ENCODE measurements around the gene RREB1.
"Not testable (repeated sequence)": the region's sequence is repeated elsewhere in the genome, so short reads cannot be mapped to it uniquely, and the experiment has no call there.

RREB1 gene

DNA sequence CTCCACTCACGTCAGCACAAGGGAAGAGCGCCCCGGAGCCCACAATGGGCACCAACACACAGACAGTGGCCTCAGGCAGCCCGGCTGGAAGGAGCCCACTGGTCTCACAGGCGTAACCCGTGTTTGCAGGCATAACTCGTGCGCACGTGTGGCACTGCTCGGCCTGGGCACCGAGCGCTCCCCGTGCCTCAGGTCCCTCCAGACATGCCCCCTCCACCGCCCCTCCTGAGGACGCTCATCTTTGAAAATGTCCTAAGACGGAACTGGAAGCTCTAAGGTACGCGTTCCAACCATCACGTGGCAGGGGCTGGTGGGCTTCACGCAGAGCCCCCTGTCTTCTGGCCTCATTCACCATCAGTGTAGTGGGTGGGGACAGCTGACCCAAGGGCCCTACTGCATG, 160.6 kb downstream of the RREB1 start:
- no peak for DNase-seq

DNA sequence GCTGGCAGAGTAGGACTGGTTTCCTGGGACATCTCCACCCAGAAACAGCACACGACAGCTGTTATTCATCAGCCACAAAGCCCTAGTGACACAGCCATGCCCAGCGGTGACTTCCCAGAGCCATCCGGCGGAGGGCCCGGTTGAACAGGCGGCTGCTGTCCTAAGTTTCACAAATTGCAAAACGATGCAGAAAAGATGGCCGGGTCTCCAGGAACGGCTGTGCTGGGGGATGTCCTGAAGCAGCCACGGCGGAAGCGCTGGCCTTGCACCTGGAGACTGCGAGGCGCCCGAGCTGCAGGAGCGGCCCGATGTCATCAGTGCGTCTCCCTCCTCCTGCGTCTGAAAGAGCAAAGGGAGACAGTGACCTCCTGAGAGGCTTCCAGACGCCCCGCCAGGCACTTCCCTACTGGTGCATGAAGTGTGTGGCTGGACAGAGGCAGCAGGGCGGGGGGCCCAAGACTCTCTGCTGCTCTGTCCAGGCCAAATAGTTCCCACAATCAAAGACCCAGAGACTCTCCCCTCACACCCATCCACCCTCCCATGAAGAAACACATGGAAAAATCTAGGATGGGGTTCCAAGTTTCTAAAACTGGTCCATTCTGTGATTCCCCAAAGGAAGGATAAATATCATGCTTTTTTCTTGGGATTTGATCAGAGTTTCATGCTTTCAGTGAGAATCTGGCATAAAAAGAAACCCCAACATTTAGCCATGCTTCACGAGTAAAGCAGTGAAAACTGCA, 161.2 kb downstream of the RREB1 start:
- no peak for DNase-seq

DNA sequence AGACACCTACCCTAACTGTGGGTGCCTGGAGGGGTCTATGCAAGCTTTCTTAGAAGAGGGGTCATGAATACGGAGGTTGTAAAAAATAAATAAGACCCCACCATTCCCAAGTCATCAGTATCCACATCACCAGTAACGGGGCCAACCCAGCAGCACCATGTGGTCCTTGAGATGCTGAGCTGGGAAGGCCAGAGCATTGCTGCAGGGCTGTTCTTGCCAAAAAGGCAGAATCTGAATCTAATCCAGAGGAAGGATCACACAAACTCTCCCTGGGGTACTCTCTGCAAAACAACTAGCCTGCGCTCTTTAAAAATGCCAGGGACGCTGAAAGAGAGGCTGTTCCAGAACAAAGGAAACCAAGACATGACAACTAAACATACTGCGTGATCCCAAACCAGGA, 162.1 kb downstream of the RREB1 start:
- DNase-seq: no peak

DNA sequence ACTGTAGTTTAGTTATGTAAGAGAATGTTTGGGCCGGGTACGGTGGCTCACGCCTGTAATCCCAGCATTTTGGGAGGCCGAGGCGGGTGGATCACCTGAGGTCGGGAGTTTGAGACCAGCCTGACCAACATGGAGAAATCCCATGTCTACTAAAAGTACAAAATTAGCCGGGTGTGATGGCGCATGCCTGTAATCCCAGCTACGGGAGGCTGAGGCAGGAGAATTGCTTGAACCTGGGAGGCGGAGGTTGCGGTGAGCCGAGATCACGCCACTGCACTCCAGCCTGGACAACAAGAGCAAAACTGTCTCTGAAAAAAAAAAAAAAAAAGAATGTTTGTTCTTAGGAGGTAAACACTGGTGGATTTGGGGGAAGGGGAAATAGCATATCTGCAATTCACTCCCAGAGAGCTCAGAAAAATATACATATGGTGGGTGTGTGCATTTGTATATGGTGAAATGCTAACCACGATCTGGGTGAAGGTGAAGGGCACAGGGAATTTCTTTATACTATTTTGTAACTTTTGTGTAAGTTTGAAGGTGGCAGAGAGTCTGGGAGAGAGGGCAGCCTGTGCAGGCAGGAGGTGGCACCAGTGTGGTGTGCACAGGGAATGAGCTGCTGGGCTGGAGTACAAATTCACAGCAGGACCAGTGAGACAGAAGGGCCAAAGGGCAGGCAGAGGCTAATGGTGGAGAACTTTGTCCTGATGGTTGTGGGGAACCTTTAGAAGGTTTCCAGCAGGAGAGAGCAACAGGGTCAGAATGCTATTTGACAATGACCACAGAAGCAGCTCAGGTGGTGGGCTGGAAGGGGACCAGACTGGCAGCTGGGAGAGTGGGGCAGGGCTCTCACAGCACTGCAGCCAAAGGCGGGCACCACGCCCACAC, 162.8 kb downstream of the RREB1 start:
- no peak for DNase-seq

DNA sequence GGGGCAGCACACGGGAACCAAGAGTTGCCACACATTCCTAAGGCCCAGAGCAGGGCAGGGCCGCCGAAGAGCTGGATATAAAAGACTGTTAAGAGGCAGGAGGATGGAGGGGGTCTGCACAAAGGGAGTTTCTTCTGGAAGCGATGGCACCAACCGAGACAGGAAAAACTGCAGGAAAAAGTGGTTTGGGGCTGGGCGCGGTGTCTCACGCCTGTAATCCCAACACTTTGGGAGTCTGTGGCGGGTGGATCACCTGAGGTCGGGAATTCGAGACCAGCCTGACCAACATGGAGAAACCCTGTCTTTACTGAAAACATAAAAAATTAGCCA, 163.4 kb downstream of the RREB1 start:
- DNase-seq: no peak

DNA sequence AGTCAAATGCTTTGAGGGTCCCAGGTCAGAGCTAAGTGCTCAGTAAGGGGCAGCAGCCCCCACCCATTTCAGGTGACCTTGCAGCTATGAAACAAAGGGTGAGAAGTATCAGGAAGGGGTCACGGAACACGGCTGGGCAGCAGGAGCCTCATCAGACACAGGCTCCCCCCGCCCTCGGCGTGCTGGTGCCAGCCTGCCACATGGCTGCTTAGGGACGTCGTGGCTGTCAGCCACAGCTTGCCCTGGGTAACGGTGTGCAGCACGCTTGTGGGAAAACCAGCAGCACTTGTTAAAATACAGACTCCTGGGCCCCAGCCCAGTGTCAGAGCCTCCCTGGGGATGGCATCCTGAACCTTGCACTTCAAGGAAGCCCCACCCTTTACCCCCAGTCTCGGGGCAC, 165.9 kb downstream of the RREB1 start:
- DNase-seq: no peak

DNA sequence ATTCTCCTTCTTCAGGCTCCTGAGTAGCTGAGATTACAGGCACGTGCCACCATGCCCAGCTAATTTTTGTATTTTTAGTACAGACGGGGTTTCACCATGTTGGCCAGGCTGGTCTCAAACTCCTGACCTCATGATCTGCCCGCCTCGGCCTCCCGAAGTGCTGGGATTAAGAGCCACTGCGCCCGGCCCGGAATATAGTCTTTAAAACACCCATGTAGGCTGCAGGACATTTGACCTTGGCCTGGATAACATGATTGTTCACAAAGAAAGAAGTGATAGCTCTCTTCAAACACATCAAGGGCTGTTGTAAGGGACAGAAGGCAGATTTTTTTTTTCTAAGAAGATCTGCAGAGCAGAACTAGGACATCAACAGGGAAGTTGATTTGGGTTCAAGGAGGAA, 166.8 kb downstream of the RREB1 start:
- DNase-seq: not testable (repeated sequence)

DNA sequence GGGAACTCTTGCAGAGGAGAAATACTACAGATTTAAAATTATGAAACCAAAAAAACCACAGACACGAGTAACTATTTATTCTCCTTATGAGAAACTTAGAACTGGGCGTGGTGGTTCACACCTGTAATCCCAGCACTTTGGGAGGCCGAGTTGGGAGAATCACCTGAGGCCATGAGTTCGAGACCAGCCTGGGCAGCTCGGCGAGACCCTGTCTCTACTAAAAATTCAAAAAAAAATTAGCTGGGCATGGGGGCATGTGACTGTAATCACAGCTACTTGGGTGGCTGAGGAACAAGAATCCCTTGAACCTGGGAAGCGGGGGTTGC, 168.4 kb downstream of the RREB1 start:
- no peak for DNase-seq

DNA sequence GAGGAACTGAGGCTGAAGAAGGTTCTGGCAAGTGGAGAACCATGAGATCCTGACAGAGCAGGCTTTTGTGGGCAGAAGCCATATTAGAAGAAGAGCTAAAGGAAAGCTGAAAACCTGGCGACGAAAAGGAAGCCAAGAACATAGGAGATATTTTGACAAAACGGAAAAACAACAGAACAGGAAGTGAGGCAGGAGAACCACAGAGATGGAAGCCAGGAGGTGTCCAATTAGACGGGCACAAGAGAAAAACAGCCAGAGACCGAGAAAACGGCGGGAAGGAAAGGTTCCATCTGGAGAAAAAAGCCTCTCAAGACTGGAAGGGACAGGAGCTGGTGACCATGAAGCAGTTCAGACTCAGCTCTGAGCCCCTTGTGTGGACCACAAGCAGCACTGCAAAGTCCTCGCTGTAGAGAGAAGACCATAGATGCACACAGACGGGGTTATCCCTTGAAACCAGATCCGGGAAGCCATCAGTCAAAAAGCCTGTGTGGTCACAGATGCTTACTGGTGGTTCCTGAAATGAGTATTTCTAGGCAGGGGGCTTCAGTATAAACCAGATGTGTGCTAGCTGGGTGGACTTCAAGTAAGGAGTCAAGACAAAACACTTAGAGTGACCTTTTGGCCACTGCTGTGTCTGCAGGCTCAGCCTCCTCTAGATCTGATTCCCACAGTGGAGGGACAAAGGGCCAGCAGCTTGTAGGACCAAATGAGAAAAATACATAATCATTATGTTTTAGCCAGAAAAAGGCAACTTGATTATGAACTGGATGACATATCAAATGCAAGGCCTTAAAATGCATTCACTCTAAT, 174.5 kb downstream of the RREB1 start:
- no peak for DNase-seq

DNA sequence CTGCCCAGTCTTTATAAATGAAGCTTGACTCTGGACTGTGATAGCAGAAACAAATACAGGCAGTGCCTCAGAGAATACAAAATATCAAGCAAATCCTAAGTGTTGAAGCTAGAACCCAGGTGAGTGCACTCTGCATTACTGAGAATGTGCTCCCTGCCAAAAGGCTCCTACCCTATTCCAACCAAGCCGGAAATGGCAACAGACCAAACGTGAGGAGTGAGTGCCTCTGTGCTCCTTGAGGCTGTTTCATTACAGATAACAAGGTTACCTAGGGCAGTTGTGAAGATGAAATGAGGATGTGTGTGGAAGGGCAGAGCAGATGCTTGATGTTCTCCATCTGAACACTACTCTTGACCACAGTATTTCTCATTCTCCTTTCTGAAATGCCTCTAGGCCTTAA, 175.9 kb downstream of the RREB1 start:
- no peak for DNase-seq

DNA sequence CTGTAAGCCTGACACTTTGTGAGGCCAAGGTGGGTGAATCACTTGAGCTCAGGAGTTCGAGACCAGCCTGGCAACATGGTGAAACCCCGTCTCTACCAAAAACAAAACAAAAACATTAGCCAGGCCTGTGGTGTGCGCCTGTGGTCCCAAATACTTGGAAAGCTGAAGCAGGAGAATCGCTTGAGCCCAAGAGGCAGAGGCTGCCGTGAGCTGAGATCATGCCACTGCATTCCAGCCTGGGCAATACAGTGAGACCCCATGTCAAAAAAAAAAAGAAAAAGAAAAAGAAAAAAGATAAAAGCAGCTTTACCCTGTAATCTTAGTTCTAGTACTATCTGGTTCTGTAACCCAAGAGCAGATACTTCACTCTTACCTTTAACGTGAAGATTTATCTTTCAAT, 177.7 kb downstream of the RREB1 start:
- no peak for DNase-seq

DNA sequence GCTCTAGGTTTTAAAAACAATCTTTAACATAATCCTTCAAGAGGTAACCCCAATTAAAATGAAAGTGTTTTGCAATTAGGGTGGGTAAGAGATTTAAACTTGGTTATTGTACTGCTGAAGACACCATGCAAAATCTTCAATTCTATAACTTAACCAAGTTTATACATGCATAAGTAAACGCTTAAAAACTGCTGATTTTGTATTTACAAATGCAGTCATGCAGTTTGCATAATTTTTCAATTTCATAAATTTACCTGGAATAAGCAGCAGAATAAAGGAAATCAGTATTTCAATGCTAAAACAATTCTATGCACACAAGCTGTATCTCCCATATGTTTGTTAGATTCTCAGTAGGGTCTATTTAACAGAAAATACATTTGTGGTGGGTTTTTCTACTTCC, 182.3 kb downstream of the RREB1 start:
- no peak for DNase-seq

DNA sequence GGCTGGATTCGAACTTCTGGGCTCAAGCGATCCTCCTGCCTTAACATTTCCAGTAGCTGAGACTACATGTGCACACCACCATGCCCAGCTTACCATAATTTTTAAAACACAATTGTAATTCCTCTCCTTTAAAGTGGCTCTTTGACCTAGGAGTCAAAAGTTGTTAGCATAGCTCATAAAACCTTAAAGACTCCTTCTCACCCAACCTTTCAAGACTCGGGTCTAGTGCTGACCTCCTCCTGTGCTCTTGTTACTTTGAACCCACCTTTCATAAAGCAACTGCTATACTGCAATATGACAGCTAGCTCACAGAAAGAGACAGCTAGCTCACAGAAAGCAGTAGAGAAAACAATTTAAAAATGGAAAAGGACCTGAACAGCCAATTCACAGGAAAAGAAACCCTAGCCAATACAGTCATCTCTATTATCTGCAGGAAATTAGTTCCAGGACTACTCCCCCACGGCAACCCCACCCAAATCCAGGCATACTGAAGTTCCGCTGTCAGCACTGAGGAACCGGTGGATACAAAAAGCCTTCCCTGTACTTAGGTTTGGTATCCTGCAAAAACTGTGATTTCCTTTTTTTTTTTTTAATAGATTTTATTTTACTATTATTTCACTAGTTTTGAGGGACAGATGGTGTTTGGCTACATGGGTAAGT, 185.0 kb downstream of the RREB1 start:
- no peak for DNase-seq

DNA sequence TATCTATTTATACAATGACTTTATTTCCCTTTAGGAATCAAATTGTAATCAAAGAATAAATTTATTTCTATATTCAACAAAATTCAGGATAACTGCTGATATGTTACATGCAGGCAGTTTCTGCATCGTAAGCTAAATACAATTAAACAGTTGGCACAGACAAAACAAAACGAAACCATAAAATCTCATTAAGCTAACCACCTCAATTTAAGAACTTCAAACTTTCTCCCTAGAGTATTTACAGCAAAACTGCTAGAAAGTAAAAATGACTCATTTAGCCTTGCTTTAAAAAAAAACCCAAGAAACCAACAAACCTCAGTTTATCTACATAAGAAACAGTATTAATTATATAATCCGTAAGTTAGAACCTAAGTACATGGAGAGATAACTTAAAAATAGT, 188.2 kb downstream of the RREB1 start:
- no peak for DNase-seq

DNA sequence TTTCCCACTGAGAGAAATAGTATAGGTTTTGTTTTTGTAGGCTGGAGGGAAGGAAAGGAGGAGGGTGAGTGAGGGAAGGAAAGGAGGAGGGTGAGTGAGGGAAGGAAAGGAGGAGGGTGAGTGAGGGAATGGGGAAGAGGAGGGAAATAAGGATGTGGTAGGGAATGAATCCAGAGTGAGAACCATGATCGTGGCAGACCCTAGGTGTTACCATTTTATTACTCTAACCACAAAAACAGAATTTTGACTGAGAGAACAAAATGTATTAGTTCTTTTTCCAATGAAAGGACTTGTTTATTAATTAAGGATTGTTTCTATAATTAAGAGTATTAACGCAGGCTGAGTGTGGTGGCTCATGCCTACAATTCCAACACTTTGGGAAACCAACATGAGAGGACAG, 188.8 kb downstream of the RREB1 start:
- DNase-seq: no peak

DNA sequence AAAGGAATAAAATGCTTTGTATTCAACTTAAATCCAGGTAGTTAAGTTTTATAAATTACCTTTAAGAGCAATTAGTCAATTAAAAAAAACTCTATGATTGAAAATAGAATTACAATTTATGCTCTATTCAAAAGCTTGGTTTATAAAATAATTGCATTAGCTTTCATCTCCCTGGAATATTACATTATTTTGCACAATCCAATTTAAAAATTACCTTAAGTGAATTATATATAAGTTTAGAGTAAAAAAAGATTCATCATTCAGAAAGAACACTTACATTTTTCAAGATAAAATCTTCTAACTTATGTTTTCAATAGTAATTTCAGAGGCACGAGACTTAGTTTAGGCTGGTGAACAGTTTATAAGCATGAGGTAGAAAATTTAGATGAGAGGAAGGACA, 190.4 kb downstream of the RREB1 start:
- no peak for DNase-seq

DNA sequence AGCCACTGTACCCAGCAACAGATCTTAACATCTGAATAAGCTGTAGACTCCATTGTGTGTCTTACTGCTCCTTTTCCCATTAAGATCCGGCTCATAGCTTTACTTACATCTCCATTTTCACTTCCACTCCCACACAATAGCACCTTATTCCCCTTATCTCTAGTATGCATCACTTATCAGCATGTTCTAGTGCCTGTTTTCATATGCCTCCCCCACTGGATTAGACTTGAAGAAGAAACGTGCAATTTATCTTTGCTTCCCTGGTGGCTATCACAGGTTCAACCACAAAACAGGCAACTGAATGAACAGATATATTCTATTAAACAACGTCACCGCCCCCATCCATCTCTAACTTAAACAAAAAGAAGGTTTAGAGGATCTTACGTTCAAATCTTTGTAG, 193.2 kb downstream of the RREB1 start:
- DNase-seq: no peak
